Measurements from ENCODE around the gene DIPK1B. TPM values are rescaled to one million over a fixed set of nuclear protein-coding genes. Genes with fewer than 3 reads are reported as not detected.

DIPK1B gene
- total RNA-seq, 2 donors from 2014 or later = 0.37 TPM; not detected in 1

GRCh38 chr9:136733611-136734010, 21.2 kb downstream of the DIPK1B start:
- H3K9me3 Mint-ChIP-seq = no peaks in the 10 kb centered on the region
- no peaks in the 10 kb centered on the region for H3K36me3 Mint-ChIP-seq
- peak overlapping the region in 1 of 2 donors; percentile 52 for H3K27ac Mint-ChIP-seq
- DNase-seq (ENCODE audit: low spot score in 2 of 2) (no peak), ATAC-seq (no peak)

GRCh38 chr9:136734837-136735496, 22.6 kb downstream of the DIPK1B start:
- ATAC-seq (peak in 1 of 2 donors; percentile 68), DNase-seq (ENCODE audit: low spot score in 2 of 2) (no peak)
- H3K36me3 Mint-ChIP-seq = no peaks in the 10 kb centered on the region
- no peak overlapping the region for H3K27ac Mint-ChIP-seq
- H3K9me3 Mint-ChIP-seq = no peaks in the 10 kb centered on the region

GRCh38 chr9:136735812-136736480, 23.6 kb downstream of the DIPK1B start:
- no peaks in the 10 kb centered on the region for H3K36me3 Mint-ChIP-seq
- H3K27ac Mint-ChIP-seq = no peak overlapping the region
- ATAC-seq = no peak
- H3K9me3 Mint-ChIP-seq = no peaks in the 10 kb centered on the region
- no peak for DNase-seq (ENCODE audit: low spot score in 2 of 2)

GRCh38 chr9:136738960-136739359, 26.6 kb downstream of the DIPK1B start:
- no peaks in the 10 kb centered on the region for H3K36me3 Mint-ChIP-seq
- ATAC-seq (no peak), DNase-seq (ENCODE audit: low spot score in 2 of 2) (no peak)
- no peaks in the 10 kb centered on the region for H3K9me3 Mint-ChIP-seq
- no peak overlapping the region for H3K27ac Mint-ChIP-seq

GRCh38 chr9:136739509-136739908, 27.1 kb downstream of the DIPK1B start:
- DNase-seq (ENCODE audit: low spot score in 2 of 2) (no peak), ATAC-seq (no peak)
- Mint-ChIP-seq H3K36me3 (no peaks in the 10 kb centered on the region), H3K9me3 (no peaks in the 10 kb centered on the region), H3K27ac (no peak overlapping the region)

GRCh38 chr9:136740069-136740468, 27.7 kb downstream of the DIPK1B start:
- Mint-ChIP-seq H3K36me3 (no peaks in the 10 kb centered on the region), H3K27ac (no peak overlapping the region), H3K9me3 (no peaks in the 10 kb centered on the region)
- no peak for ATAC-seq
- DNase-seq (ENCODE audit: low spot score in 2 of 2) = no peak

- Mint-ChIP-seq H3K36me3 (no peaks in the 10 kb centered on the region), H3K9me3 (no peaks in the 10 kb centered on the region), H3K27ac (no peak overlapping the region)
- ATAC-seq = no peak
- DNase-seq (ENCODE audit: low spot score in 2 of 2) = no peak
Measured at GRCh38 chr9:136740491-136740890, 28.1 kb downstream of the DIPK1B start.

GRCh38 chr9:136740971-136741882, 28.9 kb downstream of the DIPK1B start:
- DNase-seq (ENCODE audit: low spot score in 2 of 2) = no peak
- no peaks in the 10 kb centered on the region for H3K36me3 Mint-ChIP-seq
- peak in 1 of 2 donors; percentile 41 for ATAC-seq
- H3K9me3 Mint-ChIP-seq = no peaks in the 10 kb centered on the region
- H3K27ac Mint-ChIP-seq = no peak overlapping the region

- no peak for DNase-seq (ENCODE audit: low spot score in 2 of 2)
- H3K9me3 Mint-ChIP-seq = no peaks in the 10 kb centered on the region
- peak; percentile 36 to 80 for ATAC-seq
- no peak overlapping the region for H3K27ac Mint-ChIP-seq
- H3K36me3 Mint-ChIP-seq = no peaks in the 10 kb centered on the region
Measured at GRCh38 chr9:136741883-136742571, 29.7 kb downstream of the DIPK1B start.

GRCh38 chr9:136742591-136743391, 30.4 kb downstream of the DIPK1B start, which contains the start of gene LCN10:
TSS of gene LCN10 (minus strand) at chr9:136742940. CDS start at chr9:136742903, 37 bp downstream.
- Mint-ChIP-seq H3K36me3 (no peaks in the 10 kb centered on the region), H3K27ac (no peak within 1 kb of the TSS), H3K9me3 (no peaks in the 10 kb centered on the region)
- ATAC-seq (peak in 1 of 2 donors; percentile 23), DNase-seq (ENCODE audit: low spot score in 2 of 2) (no peak)

- no peak overlapping the region for H3K27ac Mint-ChIP-seq
- no peak for ATAC-seq
- no peaks in the 10 kb centered on the region for H3K9me3 Mint-ChIP-seq
Measured at GRCh38 chr9:136743639-136744211, 31.4 kb downstream of the DIPK1B start.

GRCh38 chr9:136744773-136745172, 32.4 kb downstream of the DIPK1B start:
- ATAC-seq = no peak
- H3K27ac Mint-ChIP-seq = no peak overlapping the region

More at GRCh38 chr9:136743639-136744211, 31.4 kb downstream of the DIPK1B start:
- DNase-seq (ENCODE audit: low spot score in 2 of 2) = no peak
- H3K36me3 Mint-ChIP-seq = no peaks in the 10 kb centered on the region

GRCh38 chr9:136745389-136746154, 33.2 kb downstream of the DIPK1B start:
- ATAC-seq (no peak), DNase-seq (ENCODE audit: low spot score in 2 of 2) (no peak)
- Mint-ChIP-seq H3K27ac (no peak overlapping the region), H3K36me3 (peaks cover 0 to 2% of the 10 kb centered on the region in 2 donors), H3K9me3 (peaks cover 0 to 2% of the 10 kb centered on the region in 2 donors)

More at GRCh38 chr9:136744773-136745172, 32.4 kb downstream of the DIPK1B start:
- Mint-ChIP-seq H3K9me3 (no peaks in the 10 kb centered on the region), H3K36me3 (no peaks in the 10 kb centered on the region)
- DNase-seq (ENCODE audit: low spot score in 2 of 2) = no peak

GRCh38 chr9:136746155-136746490, 33.8 kb downstream of the DIPK1B start:
- peaks cover 0 to 7% of the 10 kb centered on the region in 2 donors for H3K36me3 Mint-ChIP-seq
- DNase-seq (ENCODE audit: low spot score in 2 of 2) (no peak), ATAC-seq (no peak)
- H3K27ac Mint-ChIP-seq = no peak overlapping the region
- peaks cover 0 to 5% of the 10 kb centered on the region in 2 donors for H3K9me3 Mint-ChIP-seq

- H3K27ac Mint-ChIP-seq = no peak overlapping the region
- peaks cover 2 to 9% of the 10 kb centered on the region in 2 donors for H3K36me3 Mint-ChIP-seq
- DNase-seq (ENCODE audit: low spot score in 2 of 2) = no peak
- H3K9me3 Mint-ChIP-seq = peaks cover 2 to 6% of the 10 kb centered on the region in 2 donors
- no peak for ATAC-seq
Measured at GRCh38 chr9:136746621-136747020, 34.2 kb downstream of the DIPK1B start.

Data from activated naive CD4-positive, alpha-beta T cell treated with anti-CD3 and anti-CD28 coated beads, Interleukin-2, amount 50 U/mL, for 72 hours (primary cell).